Amygdala (tissue), 56 donors: Measurements from ENCODE around the gene TAF11L4.
"Not testable (repeated sequence)": the region's sequence is repeated elsewhere in the genome, so short reads cannot be mapped to it uniquely, and the experiment has no call there.

Experiments used
- DNase-seq, 56 donors: peaks; one replicate each; lab custom pipeline; 2025; lab: John Stamatoyannopoulos, UW

Gene TAF11L4

DNA sequence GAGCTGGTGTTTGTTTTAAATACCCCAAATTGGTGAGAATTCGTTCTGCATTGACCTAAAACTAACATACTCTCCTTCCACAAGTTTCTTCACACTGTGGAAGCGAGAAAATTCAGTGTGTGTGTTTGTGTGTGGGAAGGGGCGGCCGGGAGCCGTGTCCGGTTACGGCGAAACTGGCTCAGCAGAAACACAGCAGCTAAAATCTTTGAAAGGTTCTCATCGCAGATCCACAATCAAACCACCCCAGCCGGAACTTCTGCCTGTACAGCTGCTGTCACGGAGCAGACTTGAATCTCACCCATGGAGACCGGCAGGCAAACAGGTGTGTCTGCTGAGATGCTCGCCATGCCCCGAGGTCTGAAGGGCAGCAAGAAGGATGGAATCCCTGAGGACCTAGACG lies at the start of gene TAF11L4:
Gene TAF11L4 (plus strand): TSS at position 301 of the 400 bp plus-strand sequence.
- DNase-seq, result not testable (repeated sequence)

- not testable (repeated sequence) for DNase-seq
These were observed 46.5 kb upstream of the TAF11L4 start for GRCh38 chr5:17475064-17475463.

GRCh38 chr5:17477043-17477442 lies 44.6 kb upstream of the TAF11L4 start:
- DNase-seq, result no peak

- DNase-seq, result no peak
These were observed 43.9 kb upstream of the TAF11L4 start for GRCh38 chr5:17477573-17478265.

- DNase-seq, result no peak
These were observed 40.2 kb upstream of the TAF11L4 start for GRCh38 chr5:17481378-17481777.

DNA sequence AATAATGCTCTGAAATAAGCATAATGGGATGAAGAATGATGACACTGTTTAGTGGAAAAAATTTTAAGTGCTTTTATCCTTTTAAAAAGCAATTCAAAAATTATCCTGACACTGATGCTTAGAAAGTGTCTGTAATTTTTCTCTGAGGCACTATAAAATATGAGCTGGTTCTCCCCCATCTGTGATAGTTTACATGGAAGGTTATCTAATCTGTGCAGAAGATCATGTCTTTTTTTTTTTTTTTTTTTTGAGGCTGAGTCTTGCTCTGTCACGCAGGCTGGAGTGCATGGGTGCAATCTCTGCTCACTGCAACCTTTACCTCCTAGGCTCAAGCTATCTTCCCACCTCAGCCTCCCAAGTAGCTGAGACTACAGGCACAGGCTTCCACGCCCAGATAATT lies 38.8 kb upstream of the TAF11L4 start:
- no peak for DNase-seq

DNA sequence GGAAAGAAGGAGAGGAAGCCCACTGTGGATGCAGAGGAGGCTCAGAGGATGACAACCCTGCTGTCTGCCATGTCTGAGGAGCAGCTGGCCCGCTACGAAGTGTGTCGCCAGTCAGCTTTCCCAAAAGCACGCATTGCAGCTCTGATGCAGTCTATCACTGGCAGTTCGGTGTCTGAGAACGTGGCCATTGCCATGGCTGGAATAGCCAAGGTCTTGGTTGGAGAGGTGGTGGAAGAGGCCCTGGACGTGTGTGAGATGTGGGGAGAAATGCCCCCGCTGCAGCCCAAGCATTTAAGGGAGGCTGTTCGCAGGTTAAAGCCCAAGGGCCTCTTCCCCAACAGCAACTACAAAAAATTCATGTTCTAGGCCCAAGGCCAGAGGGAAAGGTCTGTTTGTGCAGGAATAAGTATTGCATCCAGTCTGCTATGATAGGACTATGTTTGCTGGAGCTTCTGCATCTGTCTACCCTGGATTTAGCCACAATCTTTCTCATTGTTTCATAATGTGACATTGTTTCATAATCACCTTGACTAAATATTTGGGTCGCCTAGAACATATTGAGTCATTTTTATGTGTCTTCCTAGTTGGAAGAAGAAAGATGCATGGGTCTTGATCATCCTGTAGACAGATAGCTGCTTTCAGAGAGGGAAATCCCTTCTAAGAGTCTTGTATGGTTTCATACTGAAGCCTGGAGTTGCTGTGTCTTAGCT lies 35.0 kb upstream of the TAF11L4 start:
- DNase-seq, result not testable (repeated sequence)

DNA sequence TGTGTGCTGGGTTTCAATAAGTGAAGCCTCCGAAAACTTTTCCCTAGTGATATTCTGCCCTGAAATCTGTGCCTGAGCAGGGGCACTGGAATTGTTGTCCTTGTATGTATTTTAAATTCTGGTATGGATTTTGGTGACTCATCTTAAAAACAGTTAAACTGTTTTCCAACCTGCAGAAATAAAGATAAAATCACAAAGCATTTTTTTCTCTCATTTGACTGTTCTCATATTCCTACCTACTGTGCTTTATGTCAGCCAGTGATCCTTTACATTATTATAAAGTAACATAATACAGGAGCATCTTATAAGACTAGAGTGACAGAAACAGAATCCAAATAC lies 34.5 kb upstream of the TAF11L4 start:
- DNase-seq, result no peak

- DNase-seq, result not testable (repeated sequence)
These were observed 30.3 kb upstream of the TAF11L4 start for GRCh38 chr5:17491257-17491656.

DNA sequence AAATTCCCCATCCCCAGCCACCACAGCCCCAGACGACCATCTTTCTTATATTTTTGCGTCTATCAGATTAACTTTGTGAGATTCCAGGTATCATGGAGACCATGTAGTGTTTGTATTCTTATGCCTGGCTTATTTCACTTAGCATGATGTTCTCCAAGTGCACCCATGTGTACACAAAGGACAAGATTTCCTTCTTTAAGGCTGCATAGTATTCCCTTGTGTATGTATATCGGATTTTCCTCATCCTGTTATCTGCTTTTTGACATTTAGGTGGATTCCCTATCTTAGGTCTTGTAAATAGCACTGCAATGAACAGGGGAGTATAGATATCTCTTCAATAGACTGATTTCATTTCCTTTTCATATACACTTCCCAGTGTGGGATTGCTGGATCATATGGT lies 28.8 kb upstream of the TAF11L4 start:
- no peak for DNase-seq

- no peak for DNase-seq
These were observed 24.2 kb upstream of the TAF11L4 start for GRCh38 chr5:17497446-17497845.

- not testable (repeated sequence) for DNase-seq
These were observed 23.7 kb upstream of the TAF11L4 start, which contains the start of gene TAF11L2 for GRCh38 chr5:17497931-17498330. Gene TAF11L2, plus strand, starts transcription at chr5:17498231.

DNA sequence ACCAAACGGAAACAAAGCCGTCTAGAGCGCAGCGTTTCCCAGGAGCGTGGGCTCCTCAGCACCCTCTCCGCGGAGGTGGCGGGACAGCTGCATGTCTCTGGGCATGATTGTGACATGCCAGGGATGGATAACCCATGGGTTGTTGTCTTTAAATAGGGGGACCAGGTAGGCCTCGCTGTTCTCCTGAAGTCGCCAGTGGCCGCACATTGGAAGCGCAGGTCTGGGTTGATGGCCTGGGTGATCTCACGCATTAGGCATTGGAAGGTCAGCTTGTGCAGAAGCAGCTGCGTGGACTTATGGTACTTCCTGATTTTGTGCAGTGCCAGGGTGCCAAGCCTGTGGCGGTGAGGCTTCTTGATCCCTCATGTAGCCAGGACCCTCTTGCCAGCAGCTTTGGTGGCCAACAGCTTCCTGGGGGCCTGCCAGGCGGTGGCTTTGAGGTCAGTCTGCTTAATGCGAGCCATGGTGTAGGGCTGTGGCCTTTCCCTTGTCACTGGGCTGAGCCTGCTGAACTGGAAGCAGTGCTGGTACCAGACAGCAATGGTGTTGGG lies 9.8 kb upstream of the TAF11L4 start:
- DNase-seq, result no peak

GRCh38 chr5:17517526-17517925 lies 4.1 kb upstream of the TAF11L4 start:
- DNase-seq, result not testable (repeated sequence)

- not testable (repeated sequence) for DNase-seq
These were observed 3.5 kb upstream of the TAF11L4 start, which contains the start of gene TAF11L3 for GRCh38 chr5:17518067-17518466. Gene TAF11L3, plus strand, starts transcription at chr5:17518367.

DNA sequence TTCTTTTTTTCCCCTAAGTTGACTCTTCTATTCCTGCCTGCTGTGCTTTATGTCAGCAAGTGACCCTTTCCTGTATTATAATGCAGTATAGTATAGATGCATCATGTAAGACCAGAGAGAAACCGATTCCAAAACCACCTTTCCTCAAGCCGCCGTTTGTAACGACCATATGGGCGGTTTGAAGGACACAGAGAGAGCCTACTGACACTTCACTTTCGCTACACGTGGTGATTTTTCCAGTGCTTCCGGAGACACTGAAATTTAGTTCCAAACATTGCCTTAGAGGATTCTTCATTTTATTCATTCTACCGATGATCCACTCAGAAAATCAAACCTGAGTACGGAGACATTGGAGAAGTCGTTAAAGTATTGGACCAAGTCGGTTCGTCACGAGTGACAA lies 2.1 kb upstream of the TAF11L4 start:
- DNase-seq, result not testable (repeated sequence)

DNA sequence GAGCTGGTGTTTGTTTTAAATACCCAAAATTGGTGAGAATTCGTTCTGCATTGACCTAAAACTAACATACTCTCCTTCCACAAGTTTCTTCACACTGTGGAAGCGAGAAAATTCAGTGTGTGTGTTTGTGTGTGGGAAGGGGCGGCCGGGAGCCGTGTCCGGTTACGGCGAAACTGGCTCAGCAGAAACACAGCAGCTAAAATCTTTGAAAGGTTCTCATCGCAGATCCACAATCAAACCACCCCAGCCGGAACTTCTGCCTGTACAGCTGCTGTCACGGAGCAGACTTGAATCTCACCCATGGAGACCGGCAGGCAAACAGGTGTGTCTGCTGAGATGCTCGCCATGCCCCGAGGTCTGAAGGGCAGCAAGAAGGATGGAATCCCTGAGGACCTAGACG lies 3.3 kb downstream of the TAF11L4 start, which contains the start of gene TAF11L5:
Gene TAF11L5 (plus strand): TSS at position 301 of the 400 bp plus-strand sequence.
- not testable (repeated sequence) for DNase-seq

GRCh38 chr5:17526504-17526903 lies 4.9 kb downstream of the TAF11L4 start:
- DNase-seq, result not testable (repeated sequence)

DNA sequence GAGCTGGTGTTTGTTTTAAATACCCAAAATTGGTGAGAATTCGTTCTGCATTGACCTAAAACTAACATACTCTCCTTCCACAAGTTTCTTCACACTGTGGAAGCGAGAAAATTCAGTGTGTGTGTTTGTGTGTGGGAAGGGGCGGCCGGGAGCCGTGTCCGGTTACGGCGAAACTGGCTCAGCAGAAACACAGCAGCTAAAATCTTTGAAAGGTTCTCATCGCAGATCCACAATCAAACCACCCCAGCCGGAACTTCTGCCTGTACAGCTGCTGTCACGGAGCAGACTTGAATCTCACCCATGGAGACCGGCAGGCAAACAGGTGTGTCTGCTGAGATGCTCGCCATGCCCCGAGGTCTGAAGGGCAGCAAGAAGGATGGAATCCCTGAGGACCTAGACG lies 6.8 kb downstream of the TAF11L4 start, which contains the start of gene TAF11L6:
Gene TAF11L6 (plus strand): TSS at position 301 of the 400 bp plus-strand sequence.
- not testable (repeated sequence) for DNase-seq
